Activated B cell treated with CpG ODN at 0.5 μM for 24 hours (primary cell): ENCODE measurements around the gene RTP1. TPM values are rescaled to one million over a fixed set of nuclear protein-coding genes. Genes with fewer than 3 reads are reported as not detected.

ENCODE experiments used
- ATAC-seq: fragments of 200-7000 bp; cut with Tn5 transposase; one replicate; pipeline ENCODE4 v1.10.0; 2021; ENCODE audit warnings: low read depth, mild to moderate bottlenecking, moderate library complexity
- CTCF ChIA-PET: fragments of 350-600 bp; sonication (Branson Sonifier 250); formaldehyde crosslinking; loops from one replicate; lab custom pipeline; 2021; ENCODE audit warnings: antibody characterized with exemption; lab: Charles Lee
- POLR2A ChIA-PET: fragments of 350-600 bp; sonication (Branson Sonifier 250); formaldehyde crosslinking; loops from one replicate; lab custom pipeline; 2021; ENCODE audit warnings: antibody characterized with exemption; lab: Charles Lee
- DNase-seq: peaks from one replicate; pipeline ENCODE4 v3.0.0; 2022
- H3K27ac Mint-ChIP-seq: one replicate; pipeline ENCODE4 v1.8.0; 2020; ENCODE audit warnings: mixed read lengths
- H3K27me3 Mint-ChIP-seq: one replicate; pipeline ENCODE4 v1.8.0; 2021; ENCODE audit warnings: mixed read lengths
- H3K36me3 Mint-ChIP-seq: one replicate; pipeline ENCODE4 v1.8.0; 2021; ENCODE audit warnings: low read depth, mixed read lengths
- H3K4me1 Mint-ChIP-seq: one replicate; pipeline ENCODE4 v1.8.0; 2021; ENCODE audit warnings: mixed read lengths
- H3K4me3 Mint-ChIP-seq: one replicate; pipeline ENCODE4 v1.8.0; 2020; ENCODE audit warnings: mild to moderate bottlenecking, mixed read lengths
- H3K9me3 Mint-ChIP-seq: one replicate; pipeline ENCODE4 v1.8.0; 2020; ENCODE audit warnings: mixed read lengths
- intact Hi-C: fragments of 100-400 bp; cut with micrococcal nuclease; formaldehyde crosslinking; loops from one replicate; pipeline ENCODE4 v1.15.1; 2024
- total RNA-seq: library from RNA; stranded (reverse); gene quantifications from 2 replicates; pipeline ENCODE4 v1.2.3, GENCODE V29; 2022
- TF ChIP-seq, protein P1 (sequence below): fragments of 200-600 bp; IDR thresholded peaks from one replicate; pipeline ENCODE4 v1.8.0; 2022; ENCODE audit warnings: antibody characterized with exemption, mild to moderate bottlenecking

Gene RTP1, protein sequence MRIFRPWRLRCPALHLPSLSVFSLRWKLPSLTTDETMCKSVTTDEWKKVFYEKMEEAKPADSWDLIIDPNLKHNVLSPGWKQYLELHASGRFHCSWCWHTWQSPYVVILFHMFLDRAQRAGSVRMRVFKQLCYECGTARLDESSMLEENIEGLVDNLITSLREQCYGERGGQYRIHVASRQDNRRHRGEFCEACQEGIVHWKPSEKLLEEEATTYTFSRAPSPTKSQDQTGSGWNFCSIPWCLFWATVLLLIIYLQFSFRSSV
- total RNA-seq, result not detected in 2 replicates

GRCh38 chr3:187197335-187197649 is at the start of gene RTP1:
RTP1 (plus strand) TSS chr3:187197486; CDS start chr3:187197516, 30 bp downstream.
- Mint-ChIP-seq H3K4me1 (no peaks in the 10 kb centered on the region), H3K4me3 (no peak within 1 kb of the TSS), H3K9me3 (no peaks in the 10 kb centered on the region), H3K27me3 (peaks cover 39% of the 10 kb centered on the region), H3K27ac (no peak within 1 kb of the TSS), H3K36me3 (no peaks in the 10 kb centered on the region)
- ChIA-PET POLR2A (no interaction called here), CTCF (no interaction called here)
- ATAC-seq, result no peak
- intact Hi-C loops, result no loop called here
- DNase-seq, result no peak
- TF ChIP-seq, protein P1, sequence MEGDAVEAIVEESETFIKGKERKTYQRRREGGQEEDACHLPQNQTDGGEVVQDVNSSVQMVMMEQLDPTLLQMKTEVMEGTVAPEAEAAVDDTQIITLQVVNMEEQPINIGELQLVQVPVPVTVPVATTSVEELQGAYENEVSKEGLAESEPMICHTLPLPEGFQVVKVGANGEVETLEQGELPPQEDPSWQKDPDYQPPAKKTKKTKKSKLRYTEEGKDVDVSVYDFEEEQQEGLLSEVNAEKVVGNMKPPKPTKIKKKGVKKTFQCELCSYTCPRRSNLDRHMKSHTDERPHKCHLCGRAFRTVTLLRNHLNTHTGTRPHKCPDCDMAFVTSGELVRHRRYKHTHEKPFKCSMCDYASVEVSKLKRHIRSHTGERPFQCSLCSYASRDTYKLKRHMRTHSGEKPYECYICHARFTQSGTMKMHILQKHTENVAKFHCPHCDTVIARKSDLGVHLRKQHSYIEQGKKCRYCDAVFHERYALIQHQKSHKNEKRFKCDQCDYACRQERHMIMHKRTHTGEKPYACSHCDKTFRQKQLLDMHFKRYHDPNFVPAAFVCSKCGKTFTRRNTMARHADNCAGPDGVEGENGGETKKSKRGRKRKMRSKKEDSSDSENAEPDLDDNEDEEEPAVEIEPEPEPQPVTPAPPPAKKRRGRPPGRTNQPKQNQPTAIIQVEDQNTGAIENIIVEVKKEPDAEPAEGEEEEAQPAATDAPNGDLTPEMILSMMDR, result no peak

DNA sequence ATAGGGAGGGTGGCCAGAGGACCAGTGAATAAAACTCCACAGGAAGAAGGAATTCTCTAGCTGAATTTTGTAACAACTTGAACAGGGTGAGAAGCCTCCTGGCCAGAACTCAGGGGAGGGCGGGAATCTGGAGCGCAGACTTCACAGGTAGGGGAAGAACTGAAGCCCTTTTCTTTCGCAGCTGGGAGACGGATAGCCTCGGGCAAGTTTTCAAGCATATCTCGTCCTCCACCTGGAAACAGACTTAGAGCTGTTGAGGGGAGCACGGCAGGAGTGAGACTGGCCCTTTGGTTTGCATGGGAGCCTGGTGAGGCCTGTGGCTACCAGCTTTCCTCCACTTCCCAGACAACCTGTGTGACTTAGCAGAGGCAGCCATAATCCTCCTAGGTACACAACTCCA is 47.1 kb upstream of the RTP1 start:
- Mint-ChIP-seq H3K4me3 (no peak overlapping the region), H3K4me1 (no peaks in the 10 kb centered on the region), H3K27me3 (peaks cover 5% of the 10 kb centered on the region), H3K27ac (no peak overlapping the region), H3K36me3 (peaks cover 9% of the 10 kb centered on the region), H3K9me3 (peaks cover 10% of the 10 kb centered on the region)
- DNase-seq (no peak), ATAC-seq (no peak)
- ChIA-PET POLR2A (interaction anchor here (1.1 to 2.0 kb wide), 3 partner anchors 10 to 301 kb away, joined by 4 to 12 read pairs (median 6); partner anchors contain the start of gene RPL39L), CTCF (interaction anchor here (0.9 to 6.8 kb wide), 16 partner anchors 10 to 312 kb away, joined by 3 to 168 read pairs (median 4); partner anchors contain the start of gene RPL39L)
- intact Hi-C loops, result loop anchor here (1.0 to 5.0 kb wide), 4 partner anchors 11 to 301 kb away; partner anchors contain the start of genes RPL39L and ST6GAL1
- TF ChIP-seq, protein P1, result no peak

DNA sequence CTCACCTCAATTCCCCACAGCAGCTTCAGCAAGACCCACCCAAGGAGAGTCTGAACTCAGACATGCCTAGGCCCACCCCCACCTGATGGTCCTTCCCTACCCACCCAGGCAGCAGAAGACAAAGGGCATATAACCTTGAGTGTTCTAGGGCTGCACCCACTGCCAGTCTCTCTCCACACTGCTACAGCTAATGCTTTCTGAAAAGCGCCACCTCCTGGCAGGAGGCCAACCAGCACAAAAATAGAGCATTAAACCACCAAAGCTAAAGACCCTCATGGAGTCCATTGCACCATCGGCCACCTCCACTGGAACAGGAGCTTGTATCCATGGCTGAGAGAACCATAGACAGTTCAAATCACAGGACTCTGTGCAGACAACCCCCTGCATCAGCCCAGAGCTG is 46.7 kb upstream of the RTP1 start:
- DNase-seq (peak; percentile 54), ATAC-seq (peak; percentile 66)
- Mint-ChIP-seq H3K9me3 (peaks cover 9% of the 10 kb centered on the region), H3K4me3 (no peak overlapping the region), H3K36me3 (peaks cover 7% of the 10 kb centered on the region), H3K27ac (no peak overlapping the region), H3K4me1 (no peaks in the 10 kb centered on the region), H3K27me3 (peaks cover 5% of the 10 kb centered on the region)
- intact Hi-C loops, result loop anchor here (1.0 to 5.0 kb wide), 4 partner anchors 11 to 301 kb away; partner anchors contain the start of genes RPL39L and ST6GAL1
- POLR2A ChIA-PET, result interaction anchor here (1.1 to 2.0 kb wide), 3 partner anchors 11 to 301 kb away, joined by 4 to 12 read pairs (median 6); partner anchors contain the start of gene RPL39L
- CTCF ChIA-PET, result interaction anchor here (0.9 to 6.8 kb wide), 17 partner anchors 9 to 312 kb away, joined by 3 to 168 read pairs (median 4); partner anchors contain the start of gene RPL39L
- TF ChIP-seq, protein P1, result no peak

DNA sequence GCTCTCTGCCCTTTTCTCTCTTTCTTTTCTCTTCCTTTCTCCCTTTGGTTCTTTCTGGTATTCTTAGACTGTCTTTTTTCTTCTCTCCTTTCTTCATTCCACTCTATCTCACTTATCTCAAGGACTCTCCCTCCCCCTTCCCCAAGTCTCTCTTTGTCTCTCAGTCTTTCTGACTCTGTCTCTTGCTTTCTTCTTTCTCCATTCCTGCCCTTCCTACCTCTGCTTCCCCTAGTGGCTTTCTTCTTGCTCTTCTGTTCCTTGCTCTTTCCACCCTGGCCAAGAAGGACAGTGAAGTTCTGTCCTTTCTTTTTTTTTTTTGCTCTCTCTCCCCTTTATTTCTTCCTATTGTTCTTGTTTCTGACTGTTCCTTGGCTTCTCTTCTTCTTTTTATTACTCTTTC is 35.7 kb upstream of the RTP1 start:
- ATAC-seq, result no peak
- Mint-ChIP-seq H3K27me3 (peaks cover 10% of the 10 kb centered on the region), H3K4me3 (no peak overlapping the region), H3K27ac (no peak overlapping the region), H3K9me3 (no peaks in the 10 kb centered on the region), H3K36me3 (no peaks in the 10 kb centered on the region), H3K4me1 (no peaks in the 10 kb centered on the region)
- TF ChIP-seq, protein P1, result no peak
- CTCF ChIA-PET, result interaction anchor here (1.0 to 5.2 kb wide), 3 partner anchors 11 to 312 kb away, joined by 4 to 135 read pairs (median 12); no protein-coding TSS in a partner anchor
- POLR2A ChIA-PET, result no interaction called here
- no peak for DNase-seq
- intact Hi-C loops, result no loop called here

DNA sequence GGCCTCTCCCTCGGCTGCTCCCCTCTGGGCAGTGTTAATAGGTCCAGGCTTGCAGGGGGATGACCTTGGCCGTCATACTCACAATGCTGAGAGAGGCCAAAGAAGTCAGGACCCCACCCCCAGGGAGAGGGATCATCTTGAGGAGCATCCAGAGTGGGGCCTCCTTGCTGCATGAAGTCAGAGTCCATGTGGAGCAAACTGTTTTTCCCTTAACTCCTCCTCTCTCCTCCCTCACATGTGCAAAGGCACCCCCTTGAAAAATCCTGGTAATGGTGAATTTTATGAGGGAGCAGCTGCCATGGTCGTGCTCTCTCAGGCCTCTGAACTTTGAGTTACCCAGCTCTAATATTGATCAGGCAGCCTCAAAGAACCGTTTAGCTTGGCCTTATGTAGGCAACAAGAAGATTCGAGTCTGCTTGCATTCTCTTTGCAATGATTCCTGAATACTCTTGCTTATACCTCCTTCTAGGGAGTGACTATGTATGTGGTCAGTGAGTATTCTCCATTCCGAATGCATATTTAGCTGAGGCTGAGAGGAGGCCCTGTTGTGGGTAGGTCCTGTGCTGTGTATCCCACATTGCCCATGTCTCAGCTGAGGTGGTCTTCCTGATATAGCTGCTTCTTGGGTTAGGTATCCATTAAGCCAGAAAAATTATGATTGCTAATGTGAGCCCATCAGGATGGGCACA is 34.9 kb upstream of the RTP1 start:
- Mint-ChIP-seq H3K27ac (no peak overlapping the region), H3K4me3 (no peak overlapping the region), H3K36me3 (no peaks in the 10 kb centered on the region), H3K9me3 (no peaks in the 10 kb centered on the region), H3K4me1 (no peaks in the 10 kb centered on the region), H3K27me3 (peaks cover 14% of the 10 kb centered on the region)
- DNase-seq, result no peak
- TF ChIP-seq, protein P1, result no peak
- ChIA-PET POLR2A (no interaction called here), CTCF (interaction anchor here (1.0 to 5.2 kb wide), 4 partner anchors 11 to 313 kb away, joined by 4 to 135 read pairs (median 20); partner anchors contain the start of gene RPL39L)
- no peak for ATAC-seq
- intact Hi-C loops, result no loop called here
